GM12878 (cell line): ENCODE results near the gene ABR. TPM values are rescaled to one million over a fixed set of nuclear protein-coding genes. Genes with fewer than 3 reads are reported as not detected.

ENCODE experiments used
- ATAC-seq: fragments of 200-7000 bp; cut with Tn5 transposase; 3 replicates; pipeline ENCODE4 v1.9.1; 2020; ENCODE audit warnings: mild to moderate bottlenecking, moderate library complexity
- BruUV-seq: library from RNA; stranded (reverse); fragments of 400-500 nt; replicated peaks from 2 replicates; lab custom pipeline; 2021; lab: Mats Ljungman, UMichigan
- CTCF ChIA-PET: fragments of 300-600 bp; sonication (Branson Sonifier 250); formaldehyde crosslinking; extraction: SDS; loops from one replicate; lab custom pipeline; 2021; ENCODE audit warnings: inconsistent platforms; lab: Yijun Ruan, JAX
- POLR2A ChIA-PET: fragments of 350-600 bp; formaldehyde crosslinking; extraction: SDS; loops from one replicate; lab custom pipeline; 2021; ENCODE audit warnings: inconsistent platforms; lab: Charles Lee
- RAD21 ChIA-PET: fragments of 300-600 bp; sonication (Branson Sonifier 250); formaldehyde crosslinking; loops from one replicate; lab custom pipeline; 2023; ENCODE audit warnings: antibody characterized with exemption; ENCODE audit not compliant: unreplicated experiment; lab: Charles Lee
- SMC1A ChIA-PET: fragments of 300-600 bp; sonication (Branson Sonifier 250); formaldehyde crosslinking; loops from one replicate; lab custom pipeline; 2023; ENCODE audit not compliant: unreplicated experiment, uncharacterized antibody; lab: Charles Lee
- DNase-seq: peaks from one replicate; pipeline ENCODE4 v3.0.0-alpha.2; 2011; ENCODE audit warnings: low read depth, low spot score
- FAIRE-seq: peaks from 3 replicates; lab custom pipeline; 2011; peaks lifted over from hg19 to GRCh38; lab: Jason Lieb, UNC
- H2AFZ ChIP-seq: 2 replicates; pipeline ENCODE4 v1.6.0; 2011; ENCODE audit warnings: low read depth, low read length, control low read depth; ENCODE audit not compliant: control insufficient read depth
- H3K27ac ChIP-seq: 2 replicates; pipeline ENCODE4 v1.5.1; 2011; ENCODE audit warnings: control low read depth; ENCODE audit not compliant: control insufficient read depth, insufficient read depth
- H3K27me3 ChIP-seq, 2 experiments: replicated peaks in 1 of 2; 2 replicates each; pipeline versions ENCODE4 v1.6.0 to v1.6.1; 2011; ENCODE audit warnings: low read length in 1 of 2; ENCODE audit not compliant: control insufficient read depth in 2 of 2, insufficient read depth in 2 of 2
- H3K36me3 ChIP-seq, 2 experiments: 2 replicates each; pipeline ENCODE4 v1.5.1; 2011; ENCODE audit warnings: low read length in 1 of 2; ENCODE audit not compliant: control insufficient read depth in 2 of 2, insufficient read depth in 2 of 2
- H3K4me1 ChIP-seq: 2 replicates; pipeline ENCODE4 v1.6.1; 2011; ENCODE audit warnings: mild to moderate bottlenecking, low read length, moderate library complexity, mixed read lengths; ENCODE audit not compliant: control insufficient read depth, insufficient read depth
- H3K4me2 ChIP-seq: 2 replicates; pipeline ENCODE4 v1.6.0; 2011; ENCODE audit warnings: control low read depth; ENCODE audit not compliant: control insufficient read depth, insufficient read depth
- H3K4me3 ChIP-seq: fragments of 200-600 bp; sonication (generic); 2 replicates; pipeline ENCODE4 v1.5.1; 2016
- H3K79me2 ChIP-seq: 2 replicates; pipeline ENCODE4 v1.6.0; 2011; ENCODE audit warnings: low read length; ENCODE audit not compliant: control insufficient read depth, insufficient read depth
- H3K9ac ChIP-seq: 2 replicates; pipeline ENCODE4 v1.8.0; 2011; ENCODE audit warnings: low read length, control low read depth, mixed read lengths; ENCODE audit not compliant: control insufficient read depth, insufficient read depth
- H3K9me3 ChIP-seq: replicated peaks from 3 replicates; pipeline ENCODE4 v1.5.1; 2011; ENCODE audit warnings: mild to moderate bottlenecking, low read length; ENCODE audit not compliant: control insufficient read depth, insufficient read depth
- H4K20me1 ChIP-seq: 2 replicates; pipeline ENCODE4 v1.6.0; 2011; ENCODE audit not compliant: control insufficient read depth, insufficient read depth
- MYC ChIP-seq: IDR thresholded peaks from 2 replicates; pipeline ENCODE4 v1.6.1; 2011; ENCODE audit warnings: mild to moderate bottlenecking, low read length, moderate library complexity, inconsistent platforms; ENCODE audit not compliant: insufficient read depth, insufficient replicate concordance, insufficient read length, severe bottlenecking
- SMARCA5 ChIP-seq: fragments of 450-650 bp; IDR thresholded peaks from 2 replicates; pipeline ENCODE4 v1.6.1; 2017; ENCODE audit warnings: mild to moderate bottlenecking
- TCF3 ChIP-seq: IDR thresholded peaks from 2 replicates; pipeline ENCODE4 v1.6.1; 2012; ENCODE audit warnings: low read depth, mild to moderate bottlenecking, low read length, borderline replicate concordance; ENCODE audit not compliant: insufficient read depth
- WGBS: methylation state at CpG from one replicate; pipeline ENCODE4 v1.1.6; 2016; ENCODE audit warnings: low lambda C conversion rate; ENCODE audit not compliant: insufficient replicate concordance, insufficient coverage; ENCODE audit errors: missing lambda C conversion rate; 5-methylcytosine and 5-hydroxymethylcytosine counted together
- in situ Hi-C: fragments of 300-500 bp; cut with MboI; formaldehyde crosslinking; loops from 9 replicates; pipeline ENCODE4 v1.14.3; 2018; ENCODE audit warnings: mixed read lengths
- intact Hi-C: fragments of 100-400 bp; cut with micrococcal nuclease; formaldehyde crosslinking; loops from one replicate; pipeline ENCODE4 v1.14.2; 2022; ENCODE audit not compliant: unreplicated experiment
- polyA plus RNA-seq, 11 experiments: library from polyadenylated mRNA; depleted of rRNA in 4 of 11; unstranded in 6 of 11; stranded (reverse) in 5 of 11; fragments of >200 nt; fragmentation: Nextera tagmentation in 4 of 11; fragmentation: Illumina TruSeq in 1 of 11; extraction: Ambion mirVana in 4 of 11; extraction: Trizol in 1 of 11; gene quantifications; 1 replicate in 1 of 11; 2 replicates in 10 of 11; pipeline versions ENCODE4 v1.2.1 to v1.2.3, GENCODE V29; 2011 to 2016; ENCODE audit warnings: inconsistent platforms in 2 of 11, missing spikeins in 2 of 11, low read depth in 1 of 11
- total RNA-seq, 4 experiments: library from RNA; depleted of rRNA in 3 of 4; stranded (reverse); fragments of >200 nt in 3 of 4; fragmentation: Illumina TruSeq in 1 of 4; extraction: Trizol in 1 of 4; gene quantifications; 2 replicates each; pipeline versions ENCODE4 v1.2.1 to v1.2.3, GENCODE V29; 2013 to 2021
- TF ChIP-seq, protein P1 (sequence below), 3 experiments: IDR thresholded peaks in 2 of 3; conservative IDR thresholded peaks in 1 of 3; 2 replicates each; pipeline ENCODE4 v1.5.1; 2011; ENCODE audit warnings: low read depth in 3 of 3, low read length in 3 of 3, mild to moderate bottlenecking in 3 of 3, control low read depth in 2 of 3, moderate library complexity in 2 of 3, inconsistent platforms in 1 of 3, mixed read lengths in 1 of 3; ENCODE audit not compliant: control insufficient read depth in 2 of 3, insufficient read depth in 1 of 3; ENCODE audit errors: extremely low read depth in 1 of 3

ABR gene
- total and polyA plus RNA-seq, 10 of the 15 experiments (the other 5 are each of a cell fraction or from before 2014, with no cell fraction given): 1.4 to 112 (median 30.0) TPM

DNA sequence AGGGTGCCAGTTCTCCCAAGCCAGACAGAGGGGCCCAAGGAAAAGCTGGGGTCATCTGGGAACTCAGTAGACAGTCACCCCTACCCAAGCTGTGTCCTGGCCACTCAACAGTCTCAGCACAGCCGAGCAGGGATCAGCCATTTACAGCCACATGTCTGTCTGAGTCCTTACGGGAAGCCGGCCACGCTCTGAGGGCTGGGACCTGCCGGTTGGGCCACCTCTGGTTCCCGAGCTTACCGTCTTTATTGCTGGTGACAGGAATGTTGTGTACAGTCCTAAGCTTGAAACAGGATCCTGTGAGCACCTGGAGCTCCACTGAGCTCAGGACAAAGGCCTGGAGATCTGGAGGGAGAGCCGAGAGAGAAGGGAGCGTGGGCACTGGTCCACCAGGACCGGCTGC lies 123.0 kb downstream of the ABR start:
- Histone ChIP-seq H3K4me2 (no peak overlapping the region), H3K27me3 (no peaks in the 10 kb centered on the region), H3K36me3 (peaks cover 13 to 19% of the 10 kb centered on the region in 2 experiments), H4K20me1 (no peaks in the 10 kb centered on the region; the same call in 1 of the 2 replicates), H3K4me3 (no peak overlapping the region), H3K9me3 (no peaks in the 10 kb centered on the region), H3K79me2 (no peaks in the 10 kb centered on the region), H3K4me1 (no peaks in the 10 kb centered on the region), H2AFZ (no peak overlapping the region), H3K9ac (no peak overlapping the region), H3K27ac (no peak overlapping the region)
- DNase-seq (no peak), FAIRE-seq (no peak), ATAC-seq (no peak)
- BruUV-seq: no TSS peak
- in situ Hi-C loops: no loop called here
- CTCF ChIA-PET: interaction anchor here (0.8 to 1.8 kb wide), 7 partner anchors 13 to 306 kb away, joined by 3 to 15 read pairs (median 3); no protein-coding TSS in a partner anchor
- no peak for TF ChIP-seq TCF3
- RAD21 ChIA-PET: interaction anchor here (0.6 kb wide), 1 partner anchor 1981 kb away, joined by 4 read pairs; no protein-coding TSS in a partner anchor
- POLR2A ChIA-PET: no interaction called here
- SMC1A ChIA-PET: no interaction called here
- 86% methylated on average over 10 of the region's 10 CpGs for WGBS
- intact Hi-C loops: no loop called here

DNA sequence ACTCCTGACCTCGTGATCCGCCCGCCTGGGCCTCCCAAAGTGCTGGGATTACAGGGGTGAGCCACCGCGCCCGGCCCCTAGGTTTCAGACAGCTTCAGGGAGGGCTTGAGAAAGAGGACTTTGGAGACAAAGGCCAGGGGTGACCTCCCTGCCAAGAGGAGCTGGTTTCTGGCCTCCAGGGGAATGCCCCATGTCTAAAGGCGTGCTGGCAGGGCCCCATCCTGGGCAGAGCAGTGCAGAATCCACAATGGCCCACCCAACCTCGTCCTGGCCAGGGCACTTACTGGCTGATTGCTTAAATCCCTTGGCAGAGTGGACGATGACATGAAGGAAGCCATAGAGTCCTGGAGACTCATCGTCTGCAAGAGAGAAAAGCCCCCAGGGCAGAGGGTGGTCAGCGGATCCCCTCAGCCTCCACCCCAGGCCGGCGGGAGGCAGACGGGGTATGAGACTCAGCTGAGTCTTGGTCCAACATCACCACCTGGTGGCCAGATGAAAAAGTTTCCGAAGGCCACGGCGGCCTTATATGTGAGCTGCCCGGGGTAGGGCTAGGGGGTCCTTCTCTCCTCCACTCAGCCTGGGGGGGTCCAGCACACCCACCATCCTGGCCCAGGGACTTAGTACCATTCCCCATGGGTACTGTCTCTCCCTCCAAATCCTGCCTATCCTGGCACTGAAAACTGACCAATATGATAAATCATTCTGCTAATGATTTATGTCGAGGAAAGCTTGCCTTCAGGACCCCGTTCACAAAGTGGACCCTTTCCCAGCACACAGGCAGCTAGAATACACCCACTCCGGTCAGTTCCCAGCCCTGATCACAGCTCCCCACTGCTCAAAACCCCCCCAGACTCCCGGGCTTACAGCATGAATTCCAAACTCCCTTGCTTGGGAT lies 123.8 kb downstream of the ABR start:
- in situ Hi-C loops: no loop called here
- no TSS peak for BruUV-seq
- no peak overlapping the region for H3K9ac ChIP-seq
- POLR2A ChIA-PET: interaction anchor here (0.6 kb wide), 1 partner anchor 74 kb away, joined by 5 read pairs; no protein-coding TSS in a partner anchor
- no peak for TF ChIP-seq MYC
- no peak for TF ChIP-seq SMARCA5
- TF ChIP-seq, protein P1, sequence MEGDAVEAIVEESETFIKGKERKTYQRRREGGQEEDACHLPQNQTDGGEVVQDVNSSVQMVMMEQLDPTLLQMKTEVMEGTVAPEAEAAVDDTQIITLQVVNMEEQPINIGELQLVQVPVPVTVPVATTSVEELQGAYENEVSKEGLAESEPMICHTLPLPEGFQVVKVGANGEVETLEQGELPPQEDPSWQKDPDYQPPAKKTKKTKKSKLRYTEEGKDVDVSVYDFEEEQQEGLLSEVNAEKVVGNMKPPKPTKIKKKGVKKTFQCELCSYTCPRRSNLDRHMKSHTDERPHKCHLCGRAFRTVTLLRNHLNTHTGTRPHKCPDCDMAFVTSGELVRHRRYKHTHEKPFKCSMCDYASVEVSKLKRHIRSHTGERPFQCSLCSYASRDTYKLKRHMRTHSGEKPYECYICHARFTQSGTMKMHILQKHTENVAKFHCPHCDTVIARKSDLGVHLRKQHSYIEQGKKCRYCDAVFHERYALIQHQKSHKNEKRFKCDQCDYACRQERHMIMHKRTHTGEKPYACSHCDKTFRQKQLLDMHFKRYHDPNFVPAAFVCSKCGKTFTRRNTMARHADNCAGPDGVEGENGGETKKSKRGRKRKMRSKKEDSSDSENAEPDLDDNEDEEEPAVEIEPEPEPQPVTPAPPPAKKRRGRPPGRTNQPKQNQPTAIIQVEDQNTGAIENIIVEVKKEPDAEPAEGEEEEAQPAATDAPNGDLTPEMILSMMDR (IDR thresholded peaks at IDR 0.05 in 2 of 3, conservative IDR thresholded peaks at IDR 0.05 in 1 of 3; ENCODE audit: control insufficient read depth in 2 of 3, extremely low read depth in 1 of 3, insufficient read depth in 1 of 3, low read depth in 3 of 3, low read length in 3 of 3): peak; percentile 38 to 44 (median 40); a peak in 5 of 6 replicates
- ATAC-seq (peak; percentile 83), DNase-seq (no peak), FAIRE-seq (no peak)
- RAD21 ChIA-PET: interaction anchor here (0.6 kb wide), 1 partner anchor 1982 kb away, joined by 4 read pairs; no protein-coding TSS in a partner anchor
- H3K27me3 ChIP-seq: no peaks in the 10 kb centered on the region
- no peak overlapping the region for H3K27ac ChIP-seq
- CTCF ChIA-PET: interaction anchor here (0.8 to 1.8 kb wide), 8 partner anchors 12 to 306 kb away, joined by 3 to 15 read pairs (median 3); partner anchors contain the start of genes GLOD4 and MRM3
- no peak overlapping the region for H2AFZ ChIP-seq
- intact Hi-C loops: no loop called here
- SMC1A ChIA-PET: interaction anchor here (0.8 kb wide), 1 partner anchor 176 kb away, joined by 3 read pairs; no protein-coding TSS in a partner anchor
- no peaks in the 10 kb centered on the region for H3K9me3 ChIP-seq
- no peaks in the 10 kb centered on the region for H3K79me2 ChIP-seq
- H3K4me2 ChIP-seq: no peak overlapping the region
- no peaks in the 10 kb centered on the region for H3K4me1 ChIP-seq
- H3K4me3 ChIP-seq: no peak overlapping the region
- H3K36me3 ChIP-seq: peaks cover 13 to 17% of the 10 kb centered on the region in 2 experiments
- no peaks in the 10 kb centered on the region; the same call in 1 of the 2 replicates for H4K20me1 ChIP-seq
- WGBS: 70% methylated on average over 22 of the region's 22 CpGs
